H1 (cell line): ENCODE measurements around the gene CAMKMT. TPM values are rescaled to one million over a fixed set of nuclear protein-coding genes. Genes with fewer than 3 reads are reported as not detected.

Experiments
- CTCF ChIA-PET: fragments of 300-600 bp; sonication (Branson Sonifier 250); formaldehyde crosslinking; loops from one replicate; lab custom pipeline; 2021; ENCODE audit not compliant: partially characterized antibody; lab: Charles Lee
- POLR2A ChIA-PET: fragments of 300-600 bp; sonication (Branson Sonifier 250); formaldehyde crosslinking; loops from one replicate; lab custom pipeline; 2021; ENCODE audit warnings: inconsistent platforms; ENCODE audit not compliant: partially characterized antibody; lab: Charles Lee
- DNase-seq, 2 experiments: peaks; one replicate each; pipeline versions ENCODE4 v3.0.0 to v3.0.0-alpha.2; 2010 to 2022; ENCODE audit warnings: low spot score in 2 of 2, low read depth in 1 of 2, mixed read lengths in 1 of 2
- FAIRE-seq: peaks from 2 replicates; lab custom pipeline; 2011; peaks lifted over from hg19 to GRCh38; lab: Jason Lieb, UNC
- H2AFZ ChIP-seq: 2 replicates; pipeline ENCODE4 v1.8.1; 2012; ENCODE audit warnings: low read length, inconsistent platforms
- H2AK5ac ChIP-seq: 2 replicates; pipeline ENCODE4 v1.6.1; 2013; ENCODE audit warnings: low read depth, low read length
- H2BK120ac ChIP-seq: replicated peaks from 2 replicates; pipeline ENCODE3; 2013; ENCODE audit warnings: low read depth, low read length, inconsistent platforms
- H2BK12ac ChIP-seq: 2 replicates; pipeline ENCODE4 v1.6.1; 2013; ENCODE audit warnings: low read depth, low read length
- H2BK15ac ChIP-seq: 2 replicates; pipeline ENCODE4 v1.6.1; 2013; ENCODE audit warnings: low read length
- H2BK20ac ChIP-seq: 2 replicates; pipeline ENCODE4 v1.6.1; 2013; ENCODE audit warnings: low read length
- H2BK5ac ChIP-seq: 2 replicates; pipeline ENCODE4 v1.6.1; 2013; ENCODE audit warnings: low read depth, low read length
- H3K14ac ChIP-seq: 2 replicates; pipeline ENCODE4 v1.6.1; 2013; ENCODE audit warnings: inconsistent platforms; ENCODE audit not compliant: insufficient read length
- H3K18ac ChIP-seq: 2 replicates; pipeline ENCODE4 v1.6.1; 2013; ENCODE audit warnings: low read length; ENCODE audit errors: extremely low read depth
- H3K23ac ChIP-seq: 2 replicates; pipeline ENCODE4 v1.6.1; 2013; ENCODE audit warnings: inconsistent platforms; ENCODE audit not compliant: insufficient read length
- H3K23me2 ChIP-seq: 2 replicates; pipeline ENCODE4 v1.6.1; 2013; ENCODE audit warnings: low read depth, low read length
- H3K27ac ChIP-seq: 2 replicates; pipeline ENCODE4 v1.6.1; 2011; ENCODE audit warnings: low read depth, low read length, inconsistent platforms
- H3K27me3 ChIP-seq, 4 experiments: replicated peaks in 1 of 4; 1 replicate in 1 of 4; 2 replicates in 3 of 4; pipeline versions ENCODE4 v1.6.1 to v1.8.1; 2011 to 2013; ENCODE audit warnings: low read length in 3 of 4, mild to moderate bottlenecking in 3 of 4, inconsistent platforms in 2 of 4, mixed read lengths in 2 of 4, moderate library complexity in 1 of 4; ENCODE audit not compliant: control insufficient read depth in 3 of 4, insufficient read depth in 3 of 4; ENCODE audit errors: extremely low read depth in 1 of 4
- H3K36me3 ChIP-seq, 4 experiments: 2 replicates each; pipeline versions ENCODE4 v1.6.1 to v1.8.1; 2011 to 2013; ENCODE audit warnings: mild to moderate bottlenecking in 4 of 4, low read length in 3 of 4, moderate library complexity in 2 of 4, control low read depth in 1 of 4, inconsistent platforms in 1 of 4; ENCODE audit not compliant: insufficient read depth in 4 of 4, control insufficient read depth in 2 of 4
- H3K4ac ChIP-seq: replicated peaks from 2 replicates; pipeline ENCODE3; 2013; ENCODE audit warnings: low read length, low read depth, mixed read lengths, inconsistent platforms; ENCODE audit not compliant: insufficient read length
- H3K4me1 ChIP-seq, 4 experiments: replicated peaks in 1 of 4; 1 replicate in 1 of 4; 2 replicates in 3 of 4; pipeline versions ENCODE4 v1.6.1 to v1.8.1; 2011 to 2013; ENCODE audit warnings: low read length in 3 of 4, inconsistent platforms in 2 of 4, mixed read lengths in 1 of 4; ENCODE audit not compliant: insufficient read depth in 4 of 4, control insufficient read depth in 3 of 4
- H3K4me2 ChIP-seq, 2 experiments: 2 replicates each; pipeline versions ENCODE4 v1.6.1 to v1.8.1; 2011 to 2013; ENCODE audit warnings: low read depth in 2 of 2, low read length in 2 of 2, control low read depth in 1 of 2, inconsistent platforms in 1 of 2, mild to moderate bottlenecking in 1 of 2; ENCODE audit not compliant: insufficient read depth in 1 of 2
- H3K4me3 ChIP-seq, 4 experiments: fragments of 200-600, 300-600 bp in 1 of 4; sonication (generic), shearing (Covaris generic), sonication (Bioruptor Twin) in 1 of 4; 2 replicates each; pipeline versions ENCODE4 v1.5.1 to v1.8.1; 2011 to 2016; ENCODE audit warnings: low read length in 4 of 4, low read depth in 3 of 4, control low read depth in 2 of 4, inconsistent platforms in 2 of 4, mild to moderate bottlenecking in 2 of 4, mixed read lengths in 1 of 4, moderate library complexity in 1 of 4; ENCODE audit not compliant: insufficient read depth in 2 of 4; ENCODE audit errors: extremely low read depth in 1 of 4
- H3K56ac ChIP-seq: replicated peaks from 2 replicates; pipeline ENCODE3; 2013; ENCODE audit warnings: low read depth, mild to moderate bottlenecking, mixed read lengths, low read length, inconsistent platforms; ENCODE audit not compliant: insufficient read length
- H3K79me1 ChIP-seq: 2 replicates; pipeline ENCODE4 v1.6.1; 2013; ENCODE audit warnings: low read depth, low read length, control low read depth
- H3K79me2 ChIP-seq, 2 experiments: 2 replicates each; pipeline versions ENCODE4 v1.6.1 to v1.8.1; 2012 to 2013; ENCODE audit warnings: low read length in 2 of 2, mild to moderate bottlenecking in 2 of 2, inconsistent platforms in 1 of 2; ENCODE audit not compliant: insufficient read depth in 2 of 2, control insufficient read depth in 1 of 2
- H3K9ac ChIP-seq, 4 experiments: replicated peaks in 1 of 4; 1 replicate in 1 of 4; 2 replicates in 3 of 4; pipeline versions ENCODE4 v1.6.1 to v1.8.1; 2011 to 2013; ENCODE audit warnings: low read depth in 3 of 4, low read length in 3 of 4, control low read depth in 2 of 4, mild to moderate bottlenecking in 2 of 4, moderate library complexity in 2 of 4, inconsistent platforms in 1 of 4; ENCODE audit errors: extremely low read depth in 1 of 4
- H3K9me3 ChIP-seq, 2 experiments: 2 replicates each; pipeline versions ENCODE4 v1.6.1 to v1.8.1; 2012 to 2013; ENCODE audit warnings: mild to moderate bottlenecking in 2 of 2, moderate library complexity in 2 of 2, control low read depth in 1 of 2, inconsistent platforms in 1 of 2, low read depth in 1 of 2, low read length in 1 of 2, mixed read lengths in 1 of 2; ENCODE audit not compliant: insufficient read depth in 2 of 2
- H4K20me1 ChIP-seq, 2 experiments: replicated peaks in 1 of 2; 2 replicates each; pipeline versions ENCODE3 to v1.8.1; 2011 to 2013; ENCODE audit warnings: inconsistent platforms in 2 of 2, low read length in 2 of 2, mild to moderate bottlenecking in 1 of 2; ENCODE audit not compliant: insufficient read depth in 2 of 2, control insufficient read depth in 1 of 2
- H4K5ac ChIP-seq: 2 replicates; pipeline ENCODE4 v1.6.1; 2013; ENCODE audit warnings: low read length, low read depth, mixed read lengths, inconsistent platforms; ENCODE audit not compliant: insufficient read length
- H4K8ac ChIP-seq: 2 replicates; pipeline ENCODE4 v1.8.0; 2013; ENCODE audit warnings: mild to moderate bottlenecking, moderate library complexity, low read length, inconsistent platforms; ENCODE audit not compliant: insufficient read depth; ENCODE audit errors: extremely low read depth
- H4K91ac ChIP-seq: replicated peaks from 2 replicates; pipeline ENCODE3; 2013; ENCODE audit warnings: low read length, mixed read lengths, inconsistent platforms; ENCODE audit not compliant: insufficient read length
- CBX8 ChIP-seq: fragments of 300-800, 300-1000 bp; sonication (generic); IDR thresholded peaks from 2 replicates; pipeline ENCODE4 v1.7.1; 2016; ENCODE audit warnings: low read depth, low read length, borderline replicate concordance
- RBBP5 ChIP-seq: IDR thresholded peaks from 2 replicates; pipeline ENCODE4 v1.7.1; 2012; ENCODE audit warnings: low read depth, mild to moderate bottlenecking, inconsistent platforms, low read length, moderate library complexity, borderline replicate concordance
- TAF1 ChIP-seq: IDR thresholded peaks from 2 replicates; pipeline ENCODE4 v1.6.1; 2011; ENCODE audit warnings: mild to moderate bottlenecking, low read depth, low read length
- WGBS, 2 experiments: shearing (Covaris generic) in 1 of 2; methylation state at CpG; one replicate each; pipeline versions ENCODE4 v1.1.6 to v1.1.7; 2013 to 2015; ENCODE audit warnings: low lambda C conversion rate in 2 of 2, mixed read lengths in 2 of 2, inconsistent platforms in 1 of 2, low coverage in 1 of 2, missing lambda C conversion rate in 1 of 2; ENCODE audit not compliant: insufficient replicate concordance in 2 of 2, insufficient coverage in 1 of 2, insufficient read length in 1 of 2; ENCODE audit errors: extremely low coverage in 1 of 2, missing lambda C conversion rate in 1 of 2; 5-methylcytosine and 5-hydroxymethylcytosine counted together
- polyA plus RNA-seq, 7 experiments: library from polyadenylated mRNA; depleted of rRNA in 3 of 7; stranded (reverse) in 5 of 7; unstranded in 2 of 7; fragments of >200 nt in 5 of 7; fragments of 200-250 nt in 2 of 7; gene quantifications; 1 replicate in 5 of 7; 2 replicates in 1 of 7; 4 replicates in 1 of 7; pipeline versions ENCODE4 v1.2.1 to v1.2.3, GENCODE V29; 2011 to 2013; ENCODE audit warnings: missing spikeins in 2 of 7, mixed read lengths in 2 of 7
- total RNA-seq: library from RNA; stranded (reverse); fragmentation: NEBNext Ultra II Directional; extraction: Animal tissue kit (Norgen Biotek cat#: 25700); gene quantifications from 2 replicates; pipeline ENCODE4 v1.2.1, GENCODE V29; 2021

Gene CAMKMT
- total and polyA plus RNA-seq, 2 of the 8 experiments (the other 6 are each of a cell fraction or from before 2014, with no cell fraction given) = 14.7 to 22.4 TPM

DNA sequence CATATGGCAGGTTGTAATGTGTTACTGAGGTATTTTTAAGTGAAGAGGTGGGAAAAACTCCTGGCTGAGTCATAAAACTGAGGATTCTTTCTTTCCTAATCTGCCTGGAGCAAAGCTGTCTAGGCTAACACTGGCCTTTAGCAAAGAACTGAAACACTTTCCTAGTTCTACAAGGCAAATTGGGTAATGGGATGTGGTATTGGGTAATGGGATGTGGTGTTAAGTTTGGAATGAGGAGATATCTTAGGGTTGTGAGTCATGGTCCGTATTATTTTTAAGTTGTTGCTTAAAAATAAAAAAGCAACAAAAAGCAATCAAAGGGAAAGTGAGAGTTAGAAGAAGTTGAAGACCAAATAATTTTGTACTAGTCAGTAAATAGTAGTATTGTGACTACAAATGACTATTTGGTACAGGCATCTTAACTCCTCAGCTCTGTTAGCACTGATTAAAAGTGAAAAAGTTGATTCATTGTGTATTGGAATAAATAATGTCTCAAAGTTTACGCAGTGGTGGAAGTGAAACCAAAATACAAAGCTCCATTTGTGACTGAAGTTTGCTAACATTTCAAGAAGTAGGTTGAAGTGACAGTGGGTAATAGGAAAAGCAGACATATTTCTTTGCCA lies 216.8 kb downstream of the CAMKMT start:
- H4K5ac ChIP-seq = no peak overlapping the region
- CTCF ChIA-PET = interaction anchor here (0.6 to 1.5 kb wide), 3 partner anchors 41 to 146 kb away, joined by 3 to 5 read pairs (median 4); no protein-coding TSS in a partner anchor
- no peak overlapping the region for H4K8ac ChIP-seq
- no peaks in the 10 kb centered on the region for H3K23me2 ChIP-seq
- no peaks in the 10 kb centered on the region for H4K20me1 ChIP-seq
- no peak overlapping the region for H3K23ac ChIP-seq
- no peak overlapping the region for H2AK5ac ChIP-seq
- no peaks in the 10 kb centered on the region for H3K36me3 ChIP-seq
- no peak overlapping the region for H3K56ac ChIP-seq
- H2BK15ac ChIP-seq = no peak overlapping the region
- H3K18ac ChIP-seq = no peak overlapping the region
- H2BK12ac ChIP-seq = no peak overlapping the region
- H3K4ac ChIP-seq = no peak overlapping the region
- DNase-seq (no peak), FAIRE-seq (no peak)
- WGBS, 2 experiments = 93% methylated on average over 2 of the region's 2 CpGs; no CpG with 5 or more reads in 1 of the 2 experiments
- no peaks in the 10 kb centered on the region; the same call in 1 of the 2 replicates for H3K79me1 ChIP-seq
- no peak for TF ChIP-seq CBX8
- TF ChIP-seq TAF1 = no peak
- TF ChIP-seq RBBP5 = no peak
- H3K4me1 ChIP-seq = no peaks in the 10 kb centered on the region
- H2AFZ ChIP-seq = no peak overlapping the region
- H3K9ac ChIP-seq = no peak overlapping the region
- no peak overlapping the region for H3K4me2 ChIP-seq
- POLR2A ChIA-PET = no interaction called here
- H4K91ac ChIP-seq = no peak overlapping the region
- H2BK5ac ChIP-seq = no peak overlapping the region
- H3K27ac ChIP-seq = no peak overlapping the region
- no peaks in the 10 kb centered on the region for H3K9me3 ChIP-seq
- no peak overlapping the region for H3K4me3 ChIP-seq
- no peak overlapping the region for H2BK120ac ChIP-seq
- H3K27me3 ChIP-seq = no peaks in the 10 kb centered on the region
- H3K79me2 ChIP-seq = no peaks in the 10 kb centered on the region
- H3K14ac ChIP-seq = no peak overlapping the region
- no peak overlapping the region for H2BK20ac ChIP-seq
